ENCODE measurements around the gene TOR4A.
"Not testable (repeated sequence)": the region's sequence is repeated elsewhere in the genome, so short reads cannot be mapped to it uniquely, and the experiment has no call there.

The TOR4A gene

GRCh38 chr9:137239541-137240200, 37.9 kb upstream of the TOR4A start:
- not testable (repeated sequence) for DNase-seq

DNA sequence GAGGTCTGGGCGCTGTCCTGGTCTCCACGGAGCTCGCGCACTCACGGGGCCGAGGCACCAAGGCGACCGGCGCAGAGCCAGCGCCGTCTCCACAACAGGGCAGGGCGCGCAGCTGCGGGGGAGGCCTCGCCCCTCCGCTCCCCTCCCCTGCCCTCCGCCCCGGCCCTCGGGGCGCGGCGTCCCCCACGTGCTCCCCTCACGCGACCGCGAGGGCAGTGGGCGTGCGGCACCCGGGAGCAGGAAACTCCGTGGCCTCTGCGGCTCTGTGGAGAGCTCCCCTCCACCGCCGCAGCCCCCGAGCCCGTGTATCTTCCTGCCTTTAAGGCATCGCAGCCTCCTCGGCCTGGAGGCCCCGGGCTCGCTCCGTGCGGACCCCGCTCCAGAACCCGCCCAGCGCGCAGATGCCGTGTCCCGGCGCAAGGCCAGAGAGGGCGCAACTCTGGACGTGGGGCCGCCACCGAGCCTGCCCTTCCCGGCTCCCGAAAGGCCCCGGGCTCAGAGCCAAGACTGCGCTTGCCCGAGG, 37.1 kb upstream of the TOR4A start:
- DNase-seq, result peak; percentile 81

DNA sequence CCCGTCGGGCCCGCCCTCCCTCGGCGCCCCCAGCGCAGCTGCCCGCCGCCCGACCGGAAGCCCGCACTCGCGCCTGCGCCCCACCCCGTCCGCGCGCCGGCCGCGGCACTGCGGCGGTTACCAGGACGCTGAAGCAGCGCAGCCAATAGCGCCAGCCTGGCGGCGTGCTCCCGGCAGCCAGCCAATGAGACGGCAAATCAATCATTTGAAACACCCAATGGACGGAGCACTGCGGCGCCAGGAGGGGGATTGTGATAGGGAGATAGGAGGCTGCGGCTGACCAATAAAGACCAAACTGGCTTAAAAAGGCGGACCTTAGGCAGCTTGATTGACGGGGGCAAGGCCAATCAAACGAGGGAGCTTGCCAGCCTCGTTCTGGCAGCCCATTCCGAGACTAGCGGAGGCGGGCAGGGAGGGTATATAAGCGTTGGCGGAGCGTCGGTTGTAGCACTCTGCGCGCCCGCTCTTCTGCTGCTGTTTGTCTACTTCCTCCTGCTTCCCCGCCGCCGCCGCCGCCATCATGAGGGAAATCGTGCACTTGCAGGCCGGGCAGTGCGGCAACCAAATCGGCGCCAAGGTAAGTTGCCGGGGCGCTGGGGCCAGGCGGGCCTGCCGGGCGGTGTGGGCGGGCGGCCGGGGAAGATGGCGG, 36.6 kb upstream of the TOR4A start, which contains the start of gene TUBB4B:
TSS of gene TUBB4B (plus strand) at position 447 of the 649 bp plus-strand sequence. CDS start at position 521, 74 bp downstream.
- DNase-seq, result peak; percentile 99

DNA sequence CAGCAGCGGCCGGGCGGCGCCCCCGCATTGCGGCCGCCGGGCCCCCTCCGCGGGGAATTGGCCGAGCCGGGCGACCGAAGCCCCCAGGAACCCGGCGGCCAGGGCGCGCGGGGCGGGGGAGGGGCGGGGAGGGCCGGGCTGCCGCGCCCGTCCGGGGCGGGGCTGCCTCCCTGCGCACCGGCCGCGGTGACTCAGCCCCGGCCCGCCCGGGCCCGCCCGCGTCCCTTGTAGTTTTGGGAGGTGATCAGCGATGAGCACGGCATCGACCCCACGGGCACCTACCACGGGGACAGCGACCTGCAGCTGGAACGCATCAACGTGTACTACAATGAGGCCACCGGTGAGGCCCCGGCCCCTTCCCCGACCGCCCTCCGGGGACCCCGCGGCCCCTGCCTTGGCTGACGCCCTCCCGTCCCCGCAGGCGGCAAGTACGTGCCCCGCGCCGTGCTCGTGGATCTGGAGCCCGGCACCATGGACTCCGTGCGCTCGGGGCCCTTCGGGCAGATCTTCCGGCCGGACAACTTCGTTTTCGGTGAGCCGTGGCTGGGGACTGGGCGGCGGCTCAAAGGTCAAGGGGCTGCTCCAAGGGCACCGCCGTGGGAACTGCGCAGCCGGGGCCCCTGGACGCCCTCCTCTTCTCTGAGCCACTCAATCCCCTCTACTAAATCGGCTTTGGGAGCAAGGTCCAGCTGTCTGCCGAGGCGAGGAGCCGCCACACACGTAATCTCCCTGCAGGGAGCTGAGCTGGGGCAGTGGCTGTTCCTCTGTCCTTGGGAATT, 35.8 kb upstream of the TOR4A start:
- no peak for DNase-seq

DNA sequence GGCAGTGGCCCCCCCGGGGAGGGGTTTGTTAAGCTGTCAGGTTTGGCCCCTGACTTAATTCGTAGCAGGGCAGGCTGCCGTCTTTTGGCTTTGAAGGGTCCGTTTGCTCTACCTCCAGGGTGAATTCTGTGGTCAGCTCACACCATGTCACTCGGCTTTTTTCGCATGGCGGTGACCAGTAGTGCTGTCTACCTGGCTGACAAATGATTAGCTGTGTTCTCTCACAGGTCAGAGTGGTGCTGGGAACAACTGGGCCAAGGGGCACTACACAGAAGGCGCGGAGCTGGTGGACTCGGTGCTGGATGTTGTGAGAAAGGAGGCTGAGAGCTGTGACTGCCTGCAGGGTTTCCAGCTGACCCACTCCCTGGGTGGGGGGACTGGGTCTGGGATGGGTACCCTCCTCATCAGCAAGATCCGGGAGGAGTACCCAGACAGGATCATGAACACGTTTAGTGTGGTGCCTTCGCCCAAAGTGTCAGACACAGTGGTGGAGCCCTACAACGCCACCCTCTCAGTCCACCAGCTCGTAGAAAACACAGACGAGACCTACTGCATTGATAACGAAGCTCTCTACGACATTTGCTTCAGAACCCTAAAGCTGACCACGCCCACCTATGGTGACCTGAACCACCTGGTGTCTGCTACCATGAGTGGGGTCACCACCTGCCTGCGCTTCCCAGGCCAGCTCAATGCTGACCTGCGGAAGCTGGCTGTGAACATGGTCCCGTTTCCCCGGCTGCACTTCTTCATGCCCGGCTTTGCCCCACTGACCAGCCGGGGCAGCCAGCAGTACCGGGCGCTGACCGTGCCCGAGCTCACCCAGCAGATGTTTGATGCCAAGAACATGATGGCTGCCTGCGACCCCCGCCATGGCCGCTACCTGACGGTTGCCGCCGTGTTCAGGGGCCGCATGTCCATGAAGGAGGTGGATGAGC, 35.0 kb upstream of the TOR4A start:
- no peak for DNase-seq

DNA sequence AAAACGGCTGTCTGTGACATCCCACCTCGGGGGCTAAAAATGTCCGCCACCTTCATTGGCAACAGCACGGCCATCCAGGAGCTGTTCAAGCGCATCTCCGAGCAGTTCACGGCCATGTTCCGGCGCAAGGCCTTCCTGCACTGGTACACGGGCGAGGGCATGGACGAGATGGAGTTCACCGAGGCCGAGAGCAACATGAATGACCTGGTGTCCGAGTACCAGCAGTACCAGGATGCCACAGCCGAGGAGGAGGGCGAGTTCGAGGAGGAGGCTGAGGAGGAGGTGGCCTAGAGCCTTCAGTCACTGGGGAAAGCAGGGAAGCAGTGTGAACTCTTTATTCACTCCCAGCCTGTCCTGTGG, 34.3 kb upstream of the TOR4A start:
- DNase-seq, result not testable (repeated sequence)

- DNase-seq, result no peak
These were observed 33.7 kb upstream of the TOR4A start for GRCh38 chr9:137243626-137244485.

- DNase-seq, result no peak
These were observed 32.8 kb upstream of the TOR4A start for GRCh38 chr9:137244486-137245449.

- DNase-seq, result no peak
These were observed 31.8 kb upstream of the TOR4A start for GRCh38 chr9:137245450-137246421.

GRCh38 chr9:137247135-137247915, 30.2 kb upstream of the TOR4A start:
- no peak for DNase-seq

DNA sequence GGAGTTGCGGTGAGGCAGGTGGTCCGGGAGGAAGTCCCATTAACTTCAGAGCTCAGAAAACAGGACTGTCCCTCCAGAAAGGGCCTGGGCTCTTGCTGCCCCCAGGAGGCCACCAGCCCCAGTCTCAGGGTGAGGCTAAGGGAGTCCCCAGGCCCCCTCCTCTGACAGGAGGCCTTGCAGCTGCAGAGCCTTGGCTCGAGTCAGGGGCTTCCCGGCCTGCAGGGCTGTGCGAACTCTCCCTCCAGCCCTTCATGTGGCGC, 29.7 kb upstream of the TOR4A start:
- no peak for DNase-seq

DNA sequence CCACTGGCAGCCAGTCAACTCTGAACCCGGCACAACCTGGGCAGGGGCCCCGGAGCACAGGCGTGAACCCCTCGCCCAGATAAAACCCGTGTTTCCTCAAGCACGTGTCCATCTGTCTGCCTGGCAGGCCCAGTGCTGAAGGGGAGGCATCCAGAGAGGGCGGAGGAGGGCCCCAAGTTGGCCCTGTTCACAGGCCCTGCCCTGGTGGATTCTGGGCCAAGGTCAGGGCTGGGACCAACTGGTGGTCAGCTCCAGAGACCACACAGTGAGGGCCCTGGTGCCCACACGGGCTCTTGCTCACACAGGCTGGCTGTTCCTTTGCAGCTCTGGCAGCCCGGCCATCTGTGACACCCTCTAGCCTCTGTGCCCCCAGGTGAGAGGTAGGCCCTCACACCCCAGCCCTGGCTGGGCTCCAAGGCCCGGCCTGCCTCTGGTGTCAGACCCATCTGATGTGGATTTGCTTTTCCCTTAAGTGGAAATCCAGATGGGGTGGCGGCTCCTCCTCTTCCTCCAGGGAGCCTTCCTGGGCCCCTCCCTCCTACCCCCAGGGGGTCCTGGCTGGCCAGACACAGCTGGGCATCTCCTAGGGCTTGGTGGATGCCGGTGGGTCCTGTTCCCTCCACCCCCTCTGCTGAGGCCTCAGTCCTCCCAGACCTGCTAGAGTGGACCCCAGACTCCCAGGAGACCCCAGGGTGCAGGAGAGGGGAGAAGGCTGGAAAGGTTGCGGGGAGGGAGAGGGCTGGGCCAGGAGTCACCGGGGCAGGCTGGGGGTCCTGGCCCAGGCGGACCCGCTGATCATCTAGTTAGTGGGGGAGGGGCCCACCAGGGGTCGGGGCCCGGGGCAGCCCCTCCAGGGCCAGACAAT, 27.0 kb upstream of the TOR4A start:
- DNase-seq, result no peak

DNA sequence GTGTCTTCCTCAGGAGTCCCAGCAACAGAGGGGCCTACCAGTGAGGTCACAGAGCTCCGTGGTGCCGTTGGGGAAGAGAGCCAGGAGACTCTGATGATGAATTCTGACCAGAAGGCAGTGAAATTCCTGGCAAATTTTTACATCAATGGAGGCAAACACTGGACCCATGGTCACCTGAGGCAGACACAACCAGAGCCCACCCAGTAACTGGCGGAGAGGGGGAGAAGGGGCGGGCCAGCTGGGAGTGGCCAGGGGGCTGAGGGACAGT, 26.4 kb upstream of the TOR4A start, which contains the start of gene STPG3:
TSS of gene STPG3 (plus strand) at position 93 of the 268 bp plus-strand sequence. CDS start at position 94, 1 bp downstream.
- no peak for DNase-seq

DNA sequence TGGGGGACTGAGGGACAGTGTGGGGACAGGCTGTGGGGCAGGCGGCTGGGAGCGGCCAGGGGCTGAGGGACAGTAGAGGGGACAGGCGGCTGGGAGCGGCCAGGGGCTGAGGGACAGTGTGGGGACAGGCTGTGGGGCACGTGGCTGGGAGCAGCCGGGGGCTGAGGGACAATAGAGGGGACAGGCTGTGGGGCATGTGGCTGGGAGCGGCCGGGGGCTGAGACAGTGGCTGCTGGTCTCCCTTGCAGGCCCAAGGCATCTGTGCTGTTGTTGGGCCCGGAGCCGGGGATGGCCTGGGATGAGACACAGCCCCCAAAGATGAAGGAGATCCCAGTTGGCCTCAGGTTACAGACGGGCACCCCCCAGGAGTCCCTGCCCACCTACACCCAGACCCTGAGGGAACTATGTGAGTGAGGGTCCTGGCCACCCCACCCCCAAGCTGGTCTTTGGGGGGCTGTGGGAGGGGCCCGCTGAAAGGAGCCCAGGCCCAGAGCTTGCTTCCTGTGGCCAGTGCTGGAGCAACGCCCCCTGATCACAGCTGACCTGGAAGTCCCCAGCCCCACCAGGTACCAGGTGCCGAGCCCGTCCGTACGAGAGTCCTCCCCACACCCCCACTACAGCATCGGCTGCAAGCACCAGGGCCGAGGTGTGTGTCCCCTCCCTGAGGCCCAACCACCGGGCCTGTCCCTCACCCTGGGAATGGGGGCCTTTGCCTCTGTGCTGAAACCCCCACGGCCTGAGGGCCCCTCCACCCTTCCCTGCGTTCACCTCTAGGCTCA, 25.8 kb upstream of the TOR4A start:
- DNase-seq, result no peak

GRCh38 chr9:137252555-137253506, 24.7 kb upstream of the TOR4A start:
- DNase-seq, result no peak

Data from NCI-H2029 (cell line).